IMR-90 (cell line): ENCODE data around the gene GATAD2A.
"Not testable (repeated sequence)": the region's sequence is repeated elsewhere in the genome, so short reads cannot be mapped to it uniquely, and the experiment has no call there.

ENCODE experiments used
- CHD1 ChIP-seq: IDR thresholded peaks from 2 replicates; pipeline ENCODE4 v1.6.1; 2012; ENCODE audit warnings: low read depth, low read length, improper control_type of control experiment
- CTCF ChIP-seq: conservative IDR thresholded peaks from 2 replicates; pipeline ENCODE4 v1.5.1; 2012; ENCODE audit warnings: mild to moderate bottlenecking, low read depth, low read length, improper control_type of control experiment
- FOS ChIP-seq: fragments of 150-350 bp; IDR thresholded peaks from 2 replicates; pipeline ENCODE4 v1.6.1; 2016; ENCODE audit warnings: low read depth, low read length
- MAFK ChIP-seq: IDR thresholded peaks from 2 replicates; pipeline ENCODE4 v1.6.1; 2012; ENCODE audit warnings: low read depth, low read length, improper control_type of control experiment
- MXI1 ChIP-seq: IDR thresholded peaks from 2 replicates; pipeline ENCODE4 v1.6.1; 2012; ENCODE audit warnings: low read depth, mild to moderate bottlenecking, low read length, moderate library complexity, borderline replicate concordance
- POLR2A ChIP-seq: IDR thresholded peaks from 2 replicates; pipeline ENCODE4 v1.6.1; 2012; ENCODE audit warnings: mild to moderate bottlenecking, low read depth, low read length
- RAD21 ChIP-seq: IDR thresholded peaks from 2 replicates; pipeline ENCODE4 v1.6.1; 2012; ENCODE audit warnings: low read length, improper control_type of control experiment
- RFX5 ChIP-seq: IDR thresholded peaks from 2 replicates; pipeline ENCODE4 v1.8.0; 2012; ENCODE audit warnings: low read depth, mild to moderate bottlenecking, low read length, moderate library complexity
- SMC3 ChIP-seq: fragments of 150-350 bp; IDR thresholded peaks from 2 replicates; pipeline ENCODE4 v1.6.1; 2016; ENCODE audit warnings: low read depth, mild to moderate bottlenecking, antibody characterized with exemption, low read length, moderate library complexity
- USF2 ChIP-seq: fragments of 150-350 bp; IDR thresholded peaks from 2 replicates; pipeline ENCODE4 v1.6.1; 2017; ENCODE audit warnings: mild to moderate bottlenecking, antibody characterized with exemption, low read length, low read depth

- not testable (repeated sequence) for TF ChIP-seq CTCF, MXI1, MAFK, POLR2A, FOS, CHD1, SMC3, USF2, RFX5, RAD21
Measured at GRCh38 chr19:19394333-19394732, 11.1 kb upstream of the GATAD2A start.
